GM21515 (cell line): Measurements from ENCODE around the gene CACNG4.

Source experiments
- ATAC-seq: cut with Tn5 transposase; IDR thresholded peaks from one replicate; pipeline ENCODE4 v1.9.1; 2021; ENCODE audit not compliant: unreplicated experiment

Gene CACNG4

DNA sequence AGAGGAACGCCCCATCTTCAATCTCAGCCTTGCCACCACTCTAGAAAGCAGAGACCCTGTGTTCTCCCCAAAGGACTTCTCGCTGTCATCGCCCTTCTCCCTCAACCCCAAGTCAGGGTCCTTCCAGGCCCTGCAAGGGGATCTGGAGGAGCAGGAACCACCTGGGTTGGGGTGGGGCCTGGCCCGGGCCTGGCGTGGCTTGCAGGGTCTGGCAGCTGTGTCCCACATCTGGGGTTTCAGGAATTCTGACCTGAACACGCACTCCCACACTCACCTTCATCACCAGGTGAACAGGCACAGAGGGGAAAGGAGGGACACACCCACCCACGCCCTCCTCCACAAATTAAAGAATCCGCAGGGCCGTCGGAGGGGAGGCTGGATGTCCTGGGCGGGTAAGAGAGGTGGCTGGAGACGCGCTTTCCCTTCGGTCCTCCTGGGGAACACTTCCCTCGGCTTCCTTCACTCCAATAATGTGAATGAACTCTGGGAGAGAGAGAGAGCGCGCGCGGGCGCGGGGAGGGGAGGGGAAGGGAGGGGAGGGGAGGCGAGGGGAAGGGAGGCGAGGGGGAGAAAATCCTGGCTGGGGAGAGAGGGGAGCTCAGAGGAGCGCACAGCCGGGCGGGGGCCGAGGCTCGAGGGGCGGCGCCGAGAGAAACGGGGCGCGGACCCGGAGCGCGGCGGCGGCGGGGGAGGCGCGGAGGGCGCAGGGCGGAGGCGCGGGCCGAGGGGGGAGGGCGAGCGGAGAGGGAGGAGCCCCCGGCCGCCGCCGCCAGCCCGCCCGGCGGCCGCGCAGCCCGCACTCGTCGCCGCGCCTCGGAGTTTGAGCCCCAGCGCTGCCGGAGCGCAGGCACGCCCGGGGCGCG lies at the start of gene CACNG4:
Gene CACNG4 (plus strand): TSS at position 799 of the 863 bp plus-strand sequence. CDS start 205 bp downstream, outside the sequence.
- no peak for ATAC-seq

DNA sequence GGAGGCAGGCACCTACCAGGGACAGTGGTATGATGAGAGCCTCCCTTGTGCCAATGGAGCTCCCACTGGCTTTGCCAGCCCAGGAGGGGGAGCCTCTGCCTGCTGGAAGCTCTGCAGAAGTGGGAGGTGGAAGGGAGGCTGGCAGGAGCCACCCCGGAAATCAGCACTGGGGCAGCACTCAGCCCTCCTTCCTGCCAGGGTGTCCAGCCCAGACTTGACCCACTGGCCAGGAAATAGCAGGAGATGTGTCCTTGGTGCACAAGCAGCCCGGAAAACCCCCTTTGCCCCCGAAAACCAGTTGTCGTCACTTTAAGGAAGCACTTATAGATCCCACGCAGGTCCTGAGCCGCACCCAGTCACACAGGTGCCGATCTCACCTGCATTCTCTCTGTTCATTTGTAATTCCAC lies 49.3 kb upstream of the CACNG4 start:
- ATAC-seq: no peak

DNA sequence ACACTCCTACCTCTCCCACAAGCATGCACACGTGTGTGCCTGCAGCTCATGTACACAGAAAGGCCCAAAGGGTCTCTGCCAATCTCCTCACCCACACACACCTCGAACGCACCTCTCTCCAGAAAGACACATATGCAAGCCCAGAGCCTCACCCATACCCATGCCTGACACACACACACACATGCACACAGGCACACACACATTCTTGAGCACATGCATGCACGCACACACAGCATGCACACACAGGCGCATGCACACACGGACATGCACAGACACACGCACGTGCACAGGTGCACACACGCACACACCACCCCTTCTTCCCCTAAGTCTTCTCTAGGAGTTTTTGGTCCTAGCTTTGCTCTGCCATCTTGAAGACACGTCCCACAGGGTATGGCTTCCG lies 48.7 kb upstream of the CACNG4 start:
- no peak for ATAC-seq

DNA sequence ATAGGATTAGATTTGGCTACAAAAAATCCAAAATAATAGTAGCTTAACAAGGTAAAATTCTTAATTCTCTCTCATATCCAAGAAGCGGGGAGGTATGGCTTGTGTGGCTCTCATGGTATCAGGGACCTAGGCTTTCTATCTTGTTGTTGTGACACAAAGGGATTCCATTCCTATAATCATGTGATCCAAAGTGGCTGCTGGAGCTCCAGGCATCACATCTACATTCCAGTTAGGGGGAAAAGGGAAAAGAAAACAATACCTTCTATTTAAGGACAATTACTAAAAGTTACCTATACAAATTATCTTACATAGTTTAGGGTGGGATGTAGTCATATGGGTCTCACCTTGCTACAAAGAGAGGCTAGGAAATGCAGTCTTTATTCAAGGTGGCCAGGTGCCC lies 47.6 kb upstream of the CACNG4 start:
- no peak for ATAC-seq

DNA sequence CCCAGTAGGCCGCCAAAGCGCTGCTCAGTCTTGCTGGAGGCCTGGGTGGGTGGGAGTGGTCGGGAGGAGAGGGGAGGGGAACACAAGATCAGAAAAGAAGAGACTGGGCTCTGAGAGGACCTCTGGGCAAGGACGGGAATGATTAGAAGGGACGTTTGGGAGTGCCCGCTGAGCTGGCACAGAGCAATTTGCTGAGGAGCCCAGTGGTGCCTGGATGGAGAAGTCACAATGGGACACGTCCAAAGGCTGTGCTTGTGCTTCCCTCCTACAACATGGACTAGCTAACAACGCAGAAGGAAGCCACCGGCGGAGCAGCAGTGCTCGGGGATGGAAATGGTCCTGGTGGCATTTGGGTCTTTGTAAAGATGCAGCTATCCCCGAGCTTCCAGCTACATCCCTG lies 45.6 kb upstream of the CACNG4 start:
- ATAC-seq: no peak

DNA sequence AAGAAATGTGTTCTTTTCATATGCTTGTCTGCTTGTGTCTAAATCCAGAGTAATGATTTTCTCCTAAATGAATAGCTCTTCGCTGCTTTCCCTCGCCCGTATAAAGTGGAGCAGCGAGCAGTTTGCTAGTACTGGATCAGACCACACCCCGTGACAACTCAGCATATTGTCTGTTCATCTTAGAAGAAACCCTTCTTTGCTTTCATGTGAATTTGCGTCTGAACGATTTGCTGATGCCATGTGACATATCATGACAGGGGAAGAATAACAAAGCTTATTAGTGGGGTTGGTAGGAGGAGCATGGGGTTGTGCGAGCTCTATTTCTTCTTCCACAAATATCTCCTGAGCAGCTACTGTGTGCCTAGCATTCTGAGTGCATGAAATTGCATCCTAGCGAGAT lies 44.1 kb upstream of the CACNG4 start:
- ATAC-seq: no peak

DNA sequence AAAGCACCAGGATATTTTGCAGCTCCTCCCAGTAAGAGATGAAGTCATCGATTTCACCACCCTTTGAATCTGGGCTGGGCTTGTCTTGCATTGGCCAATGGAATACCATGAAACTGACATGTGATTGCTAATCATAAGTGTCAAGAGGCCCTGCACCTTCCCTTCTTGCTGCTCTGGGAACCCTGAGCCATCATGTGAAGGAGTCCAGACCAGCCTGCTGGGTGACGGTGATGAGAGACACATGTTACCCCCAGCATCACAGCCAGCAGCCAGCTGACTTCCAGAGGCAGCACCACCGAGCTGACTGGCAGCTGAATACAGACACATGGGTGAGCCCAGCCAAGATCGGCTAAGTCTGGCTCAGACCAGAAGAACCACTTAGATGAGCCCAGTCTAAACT lies 43.6 kb upstream of the CACNG4 start:
- ATAC-seq: no peak

DNA sequence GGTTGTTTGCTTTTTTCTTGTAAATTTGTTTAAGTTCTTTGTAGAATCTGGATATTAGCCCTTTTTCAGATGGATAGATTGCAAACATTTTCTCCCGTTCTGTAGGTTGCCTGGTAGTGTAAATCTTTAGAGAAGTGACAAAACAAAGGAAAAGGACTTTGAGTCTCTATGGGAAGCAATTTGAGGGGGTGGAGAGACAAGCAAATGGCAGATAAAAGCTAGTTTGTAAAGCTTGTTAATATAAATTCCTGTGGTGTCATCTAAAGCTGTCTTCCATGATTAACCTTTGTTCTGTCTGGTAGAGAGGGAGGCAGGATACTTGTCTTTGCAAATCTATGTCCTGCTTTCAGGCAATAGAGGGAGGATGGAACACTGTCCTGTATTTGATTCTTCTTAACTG lies 40.6 kb upstream of the CACNG4 start:
- no peak for ATAC-seq

DNA sequence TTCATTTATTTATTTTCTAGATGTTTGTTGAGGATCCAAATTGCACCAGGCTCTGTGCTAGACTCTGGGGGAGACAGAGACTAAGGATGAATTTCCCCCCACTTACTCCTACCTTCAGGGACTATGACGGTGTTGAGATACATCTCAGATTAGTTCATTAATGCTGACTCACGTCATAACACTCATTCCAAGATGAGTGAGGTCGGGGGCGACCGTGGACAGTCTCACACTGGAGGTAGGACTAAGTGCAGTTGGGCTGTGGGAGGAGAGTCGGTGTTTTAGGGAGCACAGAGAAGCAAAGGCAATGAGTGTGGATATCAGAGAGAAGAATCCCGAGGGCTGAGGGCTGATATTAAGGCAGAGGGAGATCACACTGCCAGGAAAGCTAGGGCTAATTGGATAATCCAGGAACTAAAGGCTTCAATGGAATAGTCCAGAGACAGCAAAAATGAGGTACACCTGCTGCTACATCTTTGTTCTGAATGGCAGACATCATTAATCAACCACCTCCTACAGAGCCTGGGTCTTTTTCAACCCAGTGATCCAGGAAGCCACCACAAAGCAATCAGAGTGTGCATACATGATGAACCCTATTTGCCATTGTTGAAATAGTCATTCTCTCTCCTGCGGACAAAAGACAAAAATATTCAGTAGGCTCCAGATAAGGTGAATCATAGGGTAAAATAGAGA lies 38.6 kb upstream of the CACNG4 start:
- ATAC-seq: no peak

DNA sequence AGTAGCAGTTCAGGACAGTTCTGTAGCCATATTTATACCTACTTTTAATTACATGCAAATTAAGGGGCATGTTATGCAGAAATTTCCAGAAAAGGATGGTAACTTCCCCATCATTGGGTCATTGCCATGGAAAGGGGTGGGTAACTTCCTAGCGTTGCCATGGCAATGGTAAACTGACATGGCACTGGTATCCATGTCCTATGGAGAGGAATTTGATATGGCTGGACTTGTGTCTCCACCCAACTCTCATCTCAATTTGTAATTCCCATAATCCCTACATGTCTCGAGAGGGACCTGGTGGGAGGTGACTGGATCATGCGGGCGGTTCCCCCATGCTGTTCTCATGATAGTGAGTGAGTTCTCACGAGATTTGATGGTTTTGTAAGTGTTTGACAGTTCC lies 35.6 kb upstream of the CACNG4 start:
- ATAC-seq: no peak

DNA sequence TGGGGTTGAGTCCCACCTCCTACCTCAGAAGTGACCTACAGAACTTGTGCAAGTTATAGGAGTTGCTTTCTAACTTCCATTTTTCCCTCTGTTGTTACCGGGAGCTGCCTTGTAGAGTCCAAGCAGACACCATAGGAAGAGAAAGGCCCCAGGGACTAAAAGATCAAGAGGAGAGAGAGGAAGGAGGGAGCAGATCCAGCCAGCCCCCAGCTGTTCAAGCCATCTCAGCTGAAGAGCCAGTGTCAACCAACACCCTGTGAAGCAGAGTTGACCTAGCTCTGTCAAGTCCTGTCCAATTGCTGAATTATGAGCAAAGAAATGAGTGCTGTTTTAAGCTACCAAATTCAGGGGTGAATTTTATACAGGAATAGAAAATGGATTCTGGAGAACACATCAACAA lies 34.9 kb upstream of the CACNG4 start:
- ATAC-seq: no peak

DNA sequence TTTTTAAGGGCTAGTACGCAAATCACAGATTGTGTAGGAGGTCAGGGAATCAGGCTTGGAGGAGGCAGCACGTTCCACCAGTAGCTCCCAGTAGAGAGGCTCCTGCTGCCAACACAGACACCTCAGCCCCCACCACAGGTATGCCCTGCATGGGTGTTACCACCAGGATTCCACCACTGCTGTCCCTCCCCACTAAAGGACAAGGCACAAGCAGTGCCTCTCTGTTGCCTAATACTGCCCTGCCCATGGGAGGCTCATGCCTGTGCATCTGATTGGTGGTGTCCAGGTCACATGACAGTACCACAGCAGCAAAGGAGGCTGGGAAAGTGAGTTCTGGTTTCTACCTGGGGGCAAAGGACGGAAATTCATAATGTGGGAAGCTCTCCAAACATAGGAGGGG lies 33.6 kb upstream of the CACNG4 start:
- no peak for ATAC-seq

DNA sequence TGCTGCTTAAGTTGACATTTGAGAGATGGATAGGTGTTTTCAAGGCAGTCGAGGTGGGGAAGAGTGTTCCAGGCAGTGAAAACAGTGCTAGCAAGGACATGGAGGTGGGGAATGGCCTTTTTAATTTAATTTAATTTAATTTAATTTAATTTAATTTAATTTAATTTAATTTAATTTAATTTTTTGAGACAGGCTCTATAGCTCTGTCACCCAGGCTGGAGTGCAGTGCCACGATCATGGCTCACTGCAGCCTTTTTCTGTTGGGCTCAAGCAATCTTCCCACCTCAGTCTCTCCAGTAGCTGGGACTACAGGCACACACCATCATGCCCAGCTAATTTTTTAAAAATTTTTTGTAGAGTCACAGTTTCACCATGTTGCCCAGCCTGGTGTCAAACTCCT lies 32.2 kb upstream of the CACNG4 start:
- no peak for ATAC-seq

DNA sequence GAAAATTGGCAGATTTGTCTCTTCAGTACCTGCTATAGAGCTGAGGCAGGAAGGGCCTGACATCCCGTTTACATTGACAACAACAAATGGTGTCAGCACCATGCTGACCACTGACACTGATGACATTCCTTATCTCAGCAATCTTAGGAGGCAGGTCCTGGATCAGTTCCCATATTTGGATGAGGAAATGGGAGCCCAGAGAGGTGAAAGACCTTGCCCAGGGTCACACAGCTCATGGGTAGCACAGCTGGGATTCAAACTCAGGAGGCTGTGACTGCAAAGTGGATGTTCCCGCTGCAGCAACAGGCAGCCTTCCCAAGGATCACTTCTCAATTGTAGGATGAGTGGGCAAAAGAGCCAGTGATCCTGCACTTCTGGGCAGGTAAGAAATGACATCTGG lies 30.5 kb upstream of the CACNG4 start:
- no peak for ATAC-seq

DNA sequence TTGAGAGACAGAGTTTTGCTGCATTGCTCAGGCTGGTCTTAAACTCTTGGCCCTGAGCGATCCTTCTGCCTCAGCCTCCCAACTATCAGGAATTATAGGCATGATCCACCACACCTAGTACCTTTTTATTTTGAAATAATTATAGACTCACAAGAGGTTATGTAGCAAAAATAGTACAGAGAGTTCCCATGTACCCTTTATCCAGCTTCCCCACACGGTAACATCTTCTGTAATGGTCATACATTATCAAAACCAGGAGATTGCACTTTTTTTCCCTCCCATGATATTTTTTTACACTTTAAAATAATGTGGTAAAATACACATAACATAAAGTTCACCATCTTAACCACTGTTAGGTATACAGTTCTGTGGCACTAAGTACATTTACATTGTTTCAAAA lies 28.8 kb upstream of the CACNG4 start:
- ATAC-seq: no peak

DNA sequence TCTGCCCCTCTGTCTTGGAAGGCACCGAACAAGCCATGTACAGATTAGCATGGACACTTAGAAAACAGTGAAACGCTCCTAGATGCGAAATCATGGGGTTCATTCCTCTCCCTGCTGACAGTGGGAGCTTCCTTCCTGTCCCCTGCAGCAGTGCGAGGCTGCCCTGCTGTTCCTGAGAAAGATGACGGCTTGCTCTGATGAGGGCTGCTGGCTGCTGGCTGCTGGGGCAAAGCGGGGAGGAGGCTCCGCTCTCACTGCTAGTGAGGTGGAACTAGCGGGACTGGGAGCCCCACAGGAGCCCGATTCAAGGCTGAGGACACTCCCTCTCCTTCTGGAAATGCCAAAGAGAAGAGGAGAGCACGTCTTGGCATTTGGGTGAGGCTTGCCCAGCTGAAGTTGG lies 25.9 kb upstream of the CACNG4 start:
- ATAC-seq: no peak

DNA sequence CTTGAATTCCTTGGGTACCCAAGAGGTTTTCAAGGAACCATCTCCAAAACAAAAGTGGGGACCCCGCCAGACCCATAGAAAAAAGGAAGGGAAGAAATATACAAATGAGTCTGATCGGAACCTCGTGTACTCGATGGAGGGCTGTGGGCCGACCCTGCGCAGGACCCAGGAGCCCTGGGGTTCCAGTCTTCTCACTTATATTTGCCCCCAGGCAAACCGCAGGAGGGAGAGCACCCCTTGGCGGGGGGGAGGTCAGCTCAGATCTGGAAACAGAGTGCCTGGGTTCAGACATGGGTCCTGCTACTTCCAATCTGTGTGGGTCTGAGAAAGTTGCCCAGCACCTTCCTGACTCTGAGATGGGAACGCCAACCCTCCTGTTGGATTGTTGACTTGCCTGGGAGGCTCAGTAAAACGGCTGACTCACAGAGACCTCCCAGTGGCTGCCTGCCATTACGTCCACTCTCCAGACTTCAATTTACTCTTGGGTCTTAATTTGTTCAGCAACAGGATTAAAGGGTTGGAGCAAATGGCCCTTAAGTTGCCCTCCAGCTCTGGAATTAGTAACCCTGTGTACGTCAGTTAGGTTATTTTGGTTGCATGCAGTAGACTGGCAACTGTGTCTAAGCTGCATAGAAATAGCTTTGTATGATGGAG lies 24.9 kb upstream of the CACNG4 start:
- no peak for ATAC-seq

DNA sequence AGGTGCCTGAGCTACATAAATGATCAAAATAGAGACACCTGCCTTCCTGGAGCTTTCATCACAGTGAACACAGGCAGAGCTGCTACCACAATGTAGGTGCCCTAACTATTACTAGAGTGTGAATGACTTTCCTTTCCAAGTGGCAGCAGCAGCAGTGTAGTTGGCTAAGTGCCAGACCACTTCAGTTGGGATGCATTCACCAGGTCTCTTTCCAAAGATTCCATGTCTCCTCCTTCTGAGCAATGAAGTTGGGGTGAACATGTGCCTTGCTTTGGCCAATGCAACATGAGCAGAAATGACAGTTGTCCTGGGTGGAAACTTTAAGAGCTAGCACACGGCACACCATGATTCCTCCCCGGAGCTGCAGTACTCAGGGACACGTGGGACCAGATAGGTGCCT lies 23.3 kb upstream of the CACNG4 start:
- ATAC-seq: no peak

DNA sequence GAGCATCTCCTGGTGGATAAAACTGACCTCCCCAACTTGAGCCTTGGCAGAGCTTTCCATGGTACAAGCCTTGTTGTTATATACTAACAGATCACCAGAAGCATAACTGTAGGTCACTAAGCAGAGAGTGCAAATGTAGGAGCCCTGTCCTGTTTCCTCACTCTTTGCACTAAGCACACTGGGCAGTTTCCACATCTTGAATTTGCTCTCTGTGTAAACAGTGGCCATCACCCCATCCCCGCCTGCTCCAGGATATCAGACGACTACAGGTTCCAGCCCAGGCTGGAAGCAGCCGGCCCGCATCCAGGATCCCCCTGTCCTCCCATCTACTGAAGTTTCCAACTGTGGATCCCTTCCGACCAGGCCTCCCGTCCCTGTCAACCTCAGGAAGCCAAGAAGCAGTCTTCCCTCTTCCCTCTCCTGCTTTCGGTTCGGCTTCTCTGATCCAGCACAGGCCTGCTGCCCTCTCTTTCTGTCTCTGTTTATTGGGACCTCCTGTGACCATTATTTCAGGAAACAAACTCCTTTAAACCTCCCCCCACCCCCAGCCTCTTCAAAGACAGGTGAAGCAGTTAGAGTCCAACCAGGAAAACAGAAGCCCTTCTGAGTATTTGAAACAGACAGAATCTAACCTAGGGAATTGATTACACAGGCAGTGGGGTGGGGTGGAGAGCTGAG lies 22.6 kb upstream of the CACNG4 start:
- no peak for ATAC-seq

DNA sequence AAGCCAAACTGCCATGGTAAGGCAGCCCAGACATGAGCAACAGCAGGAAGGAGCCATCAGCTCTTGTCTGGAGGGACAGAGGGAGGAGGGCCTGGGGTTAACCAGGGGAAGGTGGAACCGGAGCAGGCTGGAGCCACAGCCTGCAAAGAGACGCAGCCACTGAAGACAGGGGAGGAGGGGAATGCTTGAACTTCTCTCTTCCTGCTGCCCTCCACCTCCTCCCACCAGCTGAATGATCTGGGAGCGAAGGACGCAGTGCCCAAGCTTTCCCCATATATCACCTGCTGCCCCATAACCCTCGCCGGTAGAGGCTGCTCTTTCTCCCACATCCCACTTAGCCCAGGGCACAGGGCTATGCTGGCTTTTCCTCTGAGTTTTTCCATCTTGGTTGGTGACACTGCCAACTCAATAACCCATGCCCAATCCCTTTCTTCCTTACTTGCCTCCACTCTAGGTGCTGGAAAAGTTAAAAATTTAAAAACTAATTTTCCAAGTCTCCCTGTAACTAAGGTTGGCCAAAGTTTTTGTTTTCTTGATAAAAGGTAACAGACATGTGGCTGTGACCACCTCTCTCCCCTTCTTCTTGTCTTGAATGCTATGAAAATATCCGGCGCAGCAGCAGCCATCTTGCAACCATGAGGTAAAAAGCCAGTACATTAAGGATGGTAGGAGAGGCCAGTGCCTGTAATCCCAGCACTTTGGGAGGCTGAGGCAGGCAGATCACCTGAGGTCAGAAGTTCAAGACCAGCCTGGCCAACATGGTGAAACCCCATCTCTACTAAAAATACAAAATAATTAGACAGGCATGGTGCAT lies 21.8 kb upstream of the CACNG4 start:
- no peak for ATAC-seq

DNA sequence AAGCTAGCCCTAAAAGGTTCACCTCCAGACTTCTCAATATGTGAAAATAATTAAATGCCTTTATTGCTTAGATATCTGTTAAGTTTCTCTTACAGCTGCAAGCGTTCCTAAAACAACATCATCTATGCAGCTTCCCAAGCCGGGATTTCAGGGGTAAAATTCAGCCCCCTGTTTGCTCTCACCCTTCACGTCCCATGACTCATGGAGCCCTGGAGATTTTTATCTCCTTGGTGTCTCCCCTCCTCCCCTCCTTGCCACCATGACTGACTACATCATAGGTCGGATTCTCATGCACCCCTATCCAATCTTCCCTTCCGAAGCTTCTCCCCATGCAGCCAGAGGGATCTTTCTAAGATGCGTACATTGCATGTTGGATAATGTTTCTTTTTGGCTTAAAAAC lies 21.0 kb upstream of the CACNG4 start:
- ATAC-seq: no peak
